Neural cell (in vitro differentiated cells): ENCODE data around the gene LSAMP.

Source experiments
- CTCF ChIP-seq: fragments of 450-650 bp; IDR thresholded peaks from 2 replicates; pipeline ENCODE4 v1.5.1; 2014; ENCODE audit warnings: antibody characterized with exemption, mild to moderate bottlenecking, moderate library complexity; ENCODE audit not compliant: poor library complexity, severe bottlenecking
- EP300 ChIP-seq: fragments of 450-650 bp; conservative IDR thresholded peaks from 2 replicates; pipeline ENCODE4 v1.6.1; 2014; ENCODE audit warnings: antibody characterized with exemption, mild to moderate bottlenecking, moderate library complexity; ENCODE audit not compliant: poor library complexity, severe bottlenecking
- EZH2 ChIP-seq: fragments of 200-600, 300-800 bp; shearing (Covaris generic), sonication (generic); IDR thresholded peaks from 2 replicates; pipeline ENCODE4 v1.6.1; 2014; ENCODE audit warnings: antibody characterized with exemption, low read length, borderline replicate concordance, mild to moderate bottlenecking; ENCODE audit not compliant: insufficient read depth, poor library complexity, severe bottlenecking
- MXI1 ChIP-seq: fragments of 450-650 bp; conservative IDR thresholded peaks from 2 replicates; pipeline ENCODE4 v1.6.1; 2014; ENCODE audit warnings: antibody characterized with exemption, mild to moderate bottlenecking; ENCODE audit not compliant: poor library complexity, severe bottlenecking
- REST ChIP-seq: IDR thresholded peaks from 2 replicates; pipeline ENCODE4 v1.6.1; 2012; ENCODE audit warnings: borderline replicate concordance
- SMC3 ChIP-seq: fragments of 450-650 bp; conservative IDR thresholded peaks from 2 replicates; pipeline ENCODE4 v1.6.1; 2014; ENCODE audit warnings: antibody characterized with exemption, mild to moderate bottlenecking, moderate library complexity; ENCODE audit not compliant: poor library complexity

DNA sequence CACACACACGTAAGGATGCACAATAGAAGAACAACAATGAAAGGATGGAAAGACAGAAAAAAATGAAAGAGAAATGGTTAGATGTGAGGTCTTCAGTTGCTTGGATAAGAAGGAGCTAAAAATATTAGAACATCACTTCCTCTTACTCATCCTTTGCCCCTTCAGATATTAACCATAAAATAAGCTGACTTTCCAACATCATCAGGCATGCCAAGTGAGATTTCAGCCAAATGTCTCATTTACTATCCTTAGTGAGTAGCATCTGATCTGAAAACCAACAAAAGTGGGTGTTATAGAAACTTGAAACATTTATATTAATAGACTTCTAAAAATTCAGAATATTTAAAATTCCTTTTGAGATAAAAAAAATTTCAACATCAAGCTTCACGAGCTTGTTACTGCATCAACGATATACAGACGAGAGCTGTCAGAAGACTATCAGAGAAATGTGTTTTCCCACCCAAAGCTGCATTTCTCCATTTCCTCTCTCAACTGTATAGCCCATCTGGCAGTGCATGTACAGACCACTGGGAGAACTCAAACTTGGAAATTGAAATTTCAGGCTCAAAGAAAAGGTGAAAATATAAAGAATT is 25.4 kb upstream of the LSAMP start:
- TF ChIP-seq REST (no peak), EP300 (no peak), CTCF (no peak), SMC3 (no peak), MXI1 (no peak), EZH2 (no peak)
